HPDE6-E6E7 (cell line): ENCODE data around the gene NARS2.

ENCODE experiments used
- DNase-seq: peaks from one replicate; pipeline ENCODE4 v3.0.0; 2011; ENCODE audit warnings: missing footprints; ENCODE audit errors: extremely low spot score

The NARS2 gene

DNA sequence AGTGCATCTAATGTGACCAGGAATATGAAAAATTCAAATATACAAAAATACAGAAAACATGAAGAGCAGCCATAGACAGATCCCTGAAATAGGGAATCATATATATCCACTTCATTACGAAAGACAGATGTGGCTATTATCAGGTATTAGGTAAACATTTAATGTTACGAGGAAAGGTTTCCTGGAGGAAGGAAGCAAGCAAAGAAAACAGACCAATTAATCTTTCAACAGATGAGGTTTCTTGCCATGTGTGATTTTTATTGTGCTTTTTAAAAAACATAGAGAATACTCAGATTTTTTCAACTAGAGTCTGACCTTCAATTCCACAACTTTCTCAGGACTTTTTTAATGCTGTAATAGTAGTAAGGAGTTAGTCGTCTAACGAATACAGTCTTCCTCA, 132.7 kb downstream of the NARS2 start:
- DNase-seq, result no peak

DNA sequence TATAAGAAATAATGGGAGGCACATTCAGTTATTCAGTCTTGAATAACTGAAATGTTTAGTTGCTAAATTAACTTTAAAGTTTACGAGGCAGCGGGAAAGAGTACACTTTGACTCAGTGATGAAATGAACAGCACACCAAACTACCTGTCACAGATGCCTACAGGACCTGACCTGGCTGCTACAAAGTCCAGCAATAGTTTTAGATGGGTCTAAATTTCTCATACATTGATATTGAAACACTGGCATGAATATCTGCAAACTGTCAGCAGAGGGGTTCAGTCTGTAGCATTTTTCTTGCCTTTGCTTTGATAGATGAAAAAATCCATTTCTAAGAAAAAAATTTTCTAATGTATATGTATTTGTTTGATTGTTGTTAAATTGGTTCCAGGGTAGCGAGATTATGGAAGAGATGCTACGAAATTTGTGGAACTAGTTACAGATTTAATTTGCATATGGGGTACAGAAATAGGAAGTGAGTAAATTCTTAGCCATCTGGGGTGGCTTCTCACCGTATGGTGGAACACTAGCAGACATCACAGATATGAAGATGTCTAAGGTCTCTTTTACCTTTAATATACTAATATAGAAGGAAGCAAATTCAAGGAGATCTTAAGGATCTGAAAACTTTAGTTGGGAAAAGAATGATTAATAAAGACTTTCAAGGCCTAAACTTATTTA, 136.2 kb downstream of the NARS2 start:
- DNase-seq, result no peak

DNA sequence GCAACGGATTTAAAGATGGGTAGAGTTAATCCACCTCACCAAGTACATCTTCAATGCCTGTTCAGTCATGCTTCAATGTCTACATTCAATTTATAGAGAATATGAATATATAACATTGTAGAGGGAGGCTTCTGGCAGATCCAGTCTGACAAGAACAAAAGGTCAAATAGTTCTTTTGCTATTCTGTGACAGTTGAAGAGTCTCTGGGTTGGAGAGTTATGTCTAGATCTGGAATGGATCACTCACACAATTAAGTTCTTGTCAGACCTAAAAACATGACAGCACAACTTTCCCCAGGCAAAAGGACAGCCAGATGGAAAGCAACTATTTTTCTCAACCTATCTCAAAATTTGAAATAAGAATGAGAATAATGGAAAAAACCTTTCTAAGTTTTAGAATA, 141.7 kb downstream of the NARS2 start:
- DNase-seq, result no peak

DNA sequence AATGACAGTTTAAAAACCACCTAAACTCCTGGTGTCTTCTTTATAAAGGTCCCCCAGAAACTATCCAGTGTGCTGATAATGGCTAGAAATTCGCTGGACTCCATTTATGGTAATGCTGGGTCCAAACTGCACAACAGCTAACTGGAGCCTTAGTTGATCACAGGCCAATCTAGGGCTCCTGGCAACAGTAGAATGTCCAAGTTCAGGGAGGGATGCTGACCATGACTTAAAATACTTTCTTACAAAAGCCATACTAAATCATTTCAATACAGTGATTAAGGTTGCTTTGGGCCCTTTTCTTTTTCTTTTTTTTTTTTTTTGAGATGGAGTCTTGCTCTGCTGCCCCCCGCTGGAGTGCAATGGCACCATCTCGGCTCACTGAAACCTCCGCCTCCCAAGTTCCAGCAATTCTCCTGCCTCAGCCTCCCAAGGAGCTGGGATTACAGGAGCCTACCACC, 142.6 kb downstream of the NARS2 start:
- no peak for DNase-seq

DNA sequence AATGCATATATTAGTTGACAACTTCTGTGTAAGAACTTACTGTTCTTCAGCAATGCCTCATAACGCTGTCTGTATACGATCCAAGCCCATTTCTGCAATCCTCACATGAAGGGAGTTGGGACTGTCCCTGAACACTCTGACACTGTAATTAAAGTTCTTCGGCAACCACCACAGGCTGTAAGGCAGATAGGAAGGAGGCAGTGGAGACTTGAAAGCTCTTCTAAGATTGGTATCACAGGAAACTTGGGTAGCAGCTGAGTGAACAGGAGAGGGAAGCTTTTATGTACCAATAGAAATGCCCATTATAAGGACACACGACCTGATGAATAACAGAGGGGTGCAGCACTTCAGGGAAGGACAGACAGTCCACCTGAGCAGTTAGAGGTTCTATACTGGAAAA, 145.0 kb downstream of the NARS2 start:
- DNase-seq, result no peak

DNA sequence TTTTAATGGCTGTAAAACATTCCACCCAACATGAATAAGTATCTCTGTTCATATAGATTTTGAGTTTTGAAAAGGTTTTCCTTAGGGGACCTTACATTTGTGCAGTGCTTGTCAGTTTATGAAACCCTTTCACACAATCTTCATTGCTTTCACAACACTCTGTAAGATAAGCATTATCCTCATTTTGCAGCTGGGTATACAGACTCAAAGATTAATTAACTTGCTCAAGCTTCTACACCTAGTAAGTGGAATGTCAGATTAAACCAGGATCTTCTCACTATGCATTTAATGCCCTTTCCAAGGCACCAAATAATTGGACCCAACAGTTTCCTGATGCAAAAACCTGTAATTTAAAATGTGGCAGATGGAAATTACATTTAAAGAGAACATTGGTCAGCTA, 145.5 kb downstream of the NARS2 start:
- no peak for DNase-seq

DNA sequence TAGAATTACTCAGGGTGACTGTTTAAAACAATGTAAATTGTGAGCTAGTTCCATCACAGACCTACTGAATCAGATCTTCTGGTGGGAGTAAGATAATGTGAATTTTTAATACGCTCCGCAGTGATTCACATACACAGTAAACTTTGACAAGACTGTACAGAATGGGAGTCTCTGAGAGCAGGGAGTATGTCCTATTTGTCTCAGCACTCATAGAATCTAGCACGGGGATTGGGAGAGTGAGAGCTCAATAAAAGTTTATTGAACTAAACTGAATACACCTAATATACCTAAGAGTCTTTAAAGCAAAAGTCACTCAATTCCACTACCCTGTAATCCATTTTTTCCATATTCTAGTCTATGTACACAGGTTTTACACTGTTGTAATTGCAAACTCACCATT, 145.9 kb downstream of the NARS2 start:
- DNase-seq, result no peak

DNA sequence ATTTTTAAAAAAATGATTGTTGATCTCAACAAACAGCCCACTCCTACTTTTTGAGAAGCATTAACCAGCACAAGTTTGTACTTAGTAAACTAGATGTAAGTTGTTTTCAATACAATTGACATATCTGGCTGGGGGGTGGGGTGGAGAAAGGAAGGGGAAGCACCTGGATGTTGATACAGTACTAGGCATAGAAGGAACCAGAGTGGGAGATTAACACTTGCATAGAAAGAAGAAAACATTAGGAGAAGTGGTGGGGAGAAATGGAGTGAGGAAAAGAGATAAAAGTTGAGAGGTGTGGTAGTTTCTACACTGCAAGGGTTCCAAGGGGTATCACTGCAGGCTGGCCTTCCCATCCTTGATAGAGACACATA, 146.4 kb downstream of the NARS2 start:
- no peak for DNase-seq

DNA sequence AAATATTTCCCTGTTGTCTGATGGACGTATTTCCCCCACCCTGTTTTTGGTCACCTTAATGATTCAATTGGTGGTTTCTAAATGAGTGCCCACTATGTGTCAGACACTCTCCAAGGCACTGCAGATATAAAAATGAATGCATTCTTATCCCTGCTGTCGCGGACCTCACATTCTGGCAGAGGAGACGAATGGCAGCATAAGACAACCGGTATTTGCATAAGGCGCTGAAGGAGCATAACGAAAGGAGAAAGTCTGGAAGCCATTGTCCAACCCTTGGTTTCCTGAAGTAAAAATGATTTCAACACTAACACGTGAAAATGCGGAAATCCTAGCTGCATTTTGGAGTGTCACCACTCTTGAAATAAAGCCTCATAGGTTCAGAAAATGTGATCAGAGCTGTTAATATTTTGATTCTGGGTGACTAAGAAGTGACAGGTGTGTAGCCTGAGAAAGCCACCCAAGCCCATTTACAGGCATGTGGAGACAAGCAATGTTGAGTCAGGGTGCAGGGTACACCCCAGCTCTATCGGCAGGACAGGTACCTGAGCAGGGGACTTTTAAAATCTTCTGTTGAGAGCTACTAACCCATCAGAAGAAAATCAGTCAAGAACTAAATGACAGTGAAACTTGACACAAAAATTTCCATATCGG, 146.9 kb downstream of the NARS2 start:
- DNase-seq, result no peak

DNA sequence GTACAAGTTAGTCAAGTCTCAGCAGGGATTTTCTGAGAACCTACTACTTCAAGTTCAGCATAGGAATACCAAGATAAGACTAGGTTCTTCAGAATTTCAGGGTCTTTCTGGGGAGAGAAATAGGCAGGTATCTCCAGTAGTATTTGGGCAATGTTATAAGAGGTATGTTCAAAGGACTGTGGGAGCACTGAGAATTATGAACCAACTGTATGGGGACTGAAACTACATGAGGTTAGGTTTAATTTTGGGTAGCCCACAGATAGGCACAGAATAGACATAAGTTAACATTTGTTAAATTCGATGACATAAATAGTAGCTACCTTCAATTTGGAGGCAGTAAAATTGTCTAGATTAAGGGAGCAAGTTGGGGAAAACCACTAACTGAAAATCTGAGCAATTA, 147.8 kb downstream of the NARS2 start:
- DNase-seq, result no peak

DNA sequence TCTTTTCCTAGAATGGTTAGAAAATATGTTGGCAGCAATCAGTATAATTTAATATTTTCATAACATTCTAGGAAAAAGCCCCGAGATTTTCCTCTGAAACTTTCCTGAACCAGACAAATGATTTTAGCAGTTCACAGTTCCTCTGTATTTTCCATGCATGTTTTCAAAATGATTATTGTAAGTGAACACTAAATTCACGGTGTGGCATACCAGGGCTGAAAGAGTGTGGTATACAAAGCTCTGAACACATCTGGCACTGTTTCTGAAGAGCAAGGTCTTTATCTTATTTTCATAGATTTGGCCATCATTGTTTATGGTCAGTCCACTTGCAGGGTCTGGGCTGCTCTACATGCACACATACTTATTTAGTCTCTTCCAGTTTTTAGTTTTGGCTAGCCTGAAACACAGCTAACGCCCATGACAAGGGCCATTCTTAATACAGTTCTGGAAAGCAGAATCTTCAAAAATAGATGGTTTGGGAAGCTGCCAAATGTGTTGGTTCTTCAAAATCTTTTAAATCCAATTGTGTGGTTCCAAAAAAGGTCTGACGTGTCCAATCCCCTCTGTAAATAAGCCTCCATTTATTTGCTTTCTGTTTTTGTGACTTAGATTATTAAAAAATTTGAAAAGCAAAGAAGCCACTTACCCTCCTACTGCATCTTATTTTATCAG, 149.1 kb downstream of the NARS2 start:
- DNase-seq, result no peak

DNA sequence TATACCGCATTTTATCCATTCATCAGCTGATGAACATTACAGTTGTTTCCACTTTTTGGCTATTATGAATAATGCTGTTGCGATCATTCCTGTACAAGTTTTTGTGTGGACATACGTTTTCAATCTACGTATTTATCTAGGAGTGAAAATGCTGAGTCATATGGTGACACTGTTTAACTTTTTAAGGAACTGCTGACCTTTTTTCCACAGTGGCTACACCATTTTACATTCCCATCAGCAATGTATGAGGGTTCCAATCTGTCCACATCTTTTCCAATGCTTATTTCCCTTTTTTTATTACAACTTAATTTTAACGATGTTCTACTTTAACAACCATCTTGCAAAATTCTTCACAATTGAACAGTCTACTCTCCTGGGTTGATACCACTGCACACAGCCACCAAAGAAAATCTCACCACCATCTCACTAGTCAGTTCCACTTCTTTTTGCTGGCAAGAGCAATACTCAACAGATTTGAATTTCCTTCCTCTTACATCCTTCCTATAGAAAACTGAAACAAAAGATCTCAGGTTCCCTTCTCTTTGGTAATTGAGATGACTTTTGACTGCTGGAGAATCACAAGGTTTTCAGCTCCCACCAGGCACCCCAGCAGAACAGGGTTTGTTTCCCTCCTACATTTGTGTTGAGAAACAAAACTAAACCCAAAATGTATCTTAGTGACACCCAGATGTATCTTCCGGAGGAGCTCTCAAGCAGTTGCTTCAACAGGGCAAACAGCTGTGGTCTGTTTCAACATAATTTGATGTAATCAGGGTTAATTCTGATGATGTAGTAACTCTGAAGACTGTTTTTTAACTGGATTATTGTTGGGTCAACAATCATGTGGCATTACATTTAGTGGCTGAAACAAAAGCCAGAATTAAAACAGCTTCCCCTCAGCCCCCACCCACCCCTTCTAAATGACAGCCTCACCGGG, 150.1 kb downstream of the NARS2 start:
- DNase-seq, result no peak

DNA sequence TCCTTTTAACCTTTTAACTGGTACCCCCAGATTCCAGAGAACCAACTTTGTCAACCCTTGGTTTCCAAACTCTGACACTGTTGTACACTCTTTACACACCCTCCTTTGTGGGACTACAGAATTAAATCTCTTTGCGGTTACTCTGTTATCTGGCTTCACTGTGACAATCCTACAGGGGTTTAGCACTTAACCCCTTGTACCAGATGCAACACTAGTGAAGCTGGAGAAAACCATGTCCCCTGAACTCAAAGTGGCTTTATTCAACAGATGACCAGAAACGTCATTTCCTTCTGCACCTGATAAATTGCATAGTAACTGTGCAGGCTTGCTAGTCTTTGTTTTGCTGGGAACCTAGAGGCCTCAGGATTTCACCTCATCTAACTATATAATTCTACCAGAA, 151.4 kb downstream of the NARS2 start:
- no peak for DNase-seq

DNA sequence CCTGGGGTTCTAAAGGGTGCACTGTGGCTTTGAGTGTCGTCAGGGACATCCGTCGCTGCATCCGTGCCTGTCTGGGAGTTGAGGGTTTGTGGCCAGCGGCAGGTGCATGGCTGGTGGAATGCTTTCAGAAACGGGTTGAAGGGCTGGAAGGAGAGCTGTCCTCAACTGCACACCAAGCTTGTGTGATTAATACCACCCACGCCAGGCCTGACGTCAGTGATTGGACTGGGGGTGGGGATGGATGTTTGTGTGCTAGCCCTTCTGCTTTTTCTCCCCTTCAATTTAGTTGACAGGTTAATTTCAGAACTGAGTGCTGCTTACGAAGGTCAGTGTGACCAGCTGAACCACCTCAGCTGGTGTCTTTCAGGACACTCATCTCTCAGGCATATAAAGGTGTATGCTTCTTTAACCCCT, 153.9 kb downstream of the NARS2 start:
- no peak for DNase-seq

DNA sequence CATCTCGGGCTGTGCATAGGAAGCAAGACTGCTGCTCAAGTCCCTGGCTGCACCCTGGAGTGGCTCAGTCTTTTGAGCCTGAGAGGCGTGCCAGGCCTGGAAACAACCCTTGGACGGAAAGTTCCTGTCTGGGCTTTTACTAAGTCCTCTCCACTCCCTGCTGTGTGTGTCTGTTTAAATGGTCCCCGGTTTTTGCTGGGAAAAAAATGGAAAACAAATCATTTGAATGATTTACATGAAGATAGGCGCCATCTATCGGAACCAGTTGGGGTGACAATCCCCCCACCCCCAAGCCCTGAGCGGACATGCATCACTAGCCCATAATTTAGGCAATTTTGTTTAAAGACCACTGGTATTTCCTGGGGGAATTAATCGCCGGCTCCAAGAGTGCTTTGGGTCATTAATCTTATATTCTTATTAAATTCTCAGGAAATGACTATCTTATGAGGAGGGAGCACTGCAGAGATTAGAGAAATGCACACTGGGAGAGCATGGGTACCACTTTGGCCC, 154.4 kb downstream of the NARS2 start:
- DNase-seq, result no peak

DNA sequence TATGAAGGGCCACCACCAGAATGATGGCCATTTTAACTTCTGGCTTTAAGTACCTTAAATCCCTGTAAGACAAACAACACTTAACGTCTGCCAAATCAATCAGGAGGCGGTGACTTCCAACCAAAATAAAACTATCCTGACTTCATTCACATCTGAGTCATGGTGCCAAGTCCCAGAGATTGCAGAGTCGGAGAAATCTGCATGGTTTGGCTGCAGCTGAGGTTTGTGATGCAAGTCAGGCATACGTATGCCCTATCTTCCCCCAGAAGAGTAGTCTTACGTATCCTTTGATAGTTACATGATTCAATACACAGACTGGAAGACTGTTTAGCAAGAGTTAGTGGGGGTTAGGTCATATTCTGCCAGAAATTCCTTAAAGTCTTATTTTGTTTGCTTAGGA, 155.3 kb downstream of the NARS2 start:
- DNase-seq, result no peak

DNA sequence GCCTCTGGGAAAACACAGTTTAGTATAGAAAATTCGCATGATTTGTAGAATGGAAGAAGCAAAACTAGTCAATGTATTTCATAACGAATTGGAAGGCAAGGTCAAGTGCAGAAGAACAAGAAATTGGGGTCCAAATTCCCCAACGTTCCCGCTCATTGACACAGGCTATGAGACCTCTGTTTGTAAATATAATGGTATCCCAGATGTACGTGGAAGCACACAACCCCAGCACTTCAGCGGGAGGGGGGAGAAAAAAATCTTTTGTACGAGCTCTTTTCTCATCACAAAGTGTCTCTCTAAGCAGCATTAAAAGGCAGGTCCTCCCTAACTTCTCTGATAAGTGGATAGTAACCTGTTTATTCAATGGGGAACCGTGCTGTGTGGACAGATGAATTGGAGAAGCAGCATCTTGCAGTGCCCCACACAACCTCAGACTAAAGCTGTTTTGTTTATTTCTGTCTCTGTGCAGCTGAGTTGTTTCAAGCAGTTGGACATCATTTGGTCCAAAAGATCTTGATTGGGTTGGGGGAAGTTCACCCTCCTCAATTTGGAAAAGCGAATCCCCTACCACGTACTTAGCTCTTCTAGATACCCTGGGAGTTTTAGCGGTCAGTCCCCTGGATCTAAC, 156.0 kb downstream of the NARS2 start:
- DNase-seq, result no peak

DNA sequence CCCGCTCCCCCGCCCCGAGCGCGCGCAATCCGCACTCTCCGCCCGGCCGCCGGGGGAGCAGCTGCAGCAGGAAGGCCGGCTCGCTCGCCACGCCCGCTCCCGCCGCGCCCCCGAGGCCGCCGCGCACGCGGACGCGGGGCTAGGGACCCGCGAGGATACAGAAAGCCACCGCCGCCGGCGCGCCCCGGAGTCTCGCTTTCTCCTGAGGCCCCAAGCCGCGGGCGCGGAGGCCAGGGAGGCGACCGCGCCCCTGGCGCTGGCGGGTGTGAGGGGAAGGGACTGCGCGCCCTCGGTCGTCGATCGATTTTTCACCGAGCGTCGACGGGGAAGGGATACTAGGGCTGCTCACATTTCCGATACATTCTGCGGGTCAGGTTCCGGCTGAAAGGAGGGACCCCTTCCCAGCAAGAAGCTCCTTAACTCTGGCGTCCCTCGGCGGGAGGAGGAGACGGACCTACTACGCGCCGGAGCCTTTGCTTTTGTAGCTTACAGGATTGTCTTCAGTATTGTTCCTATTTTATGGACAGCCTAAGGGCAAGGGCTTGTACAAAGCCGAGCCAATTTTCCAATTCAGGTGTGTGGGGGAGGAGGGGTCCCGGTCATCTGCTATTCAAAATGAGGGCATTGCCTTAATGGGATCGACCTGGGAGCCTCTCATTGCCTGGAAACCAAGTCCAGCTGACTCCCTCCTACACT, 156.6 kb downstream of the NARS2 start:
- peak; percentile 64 for DNase-seq

DNA sequence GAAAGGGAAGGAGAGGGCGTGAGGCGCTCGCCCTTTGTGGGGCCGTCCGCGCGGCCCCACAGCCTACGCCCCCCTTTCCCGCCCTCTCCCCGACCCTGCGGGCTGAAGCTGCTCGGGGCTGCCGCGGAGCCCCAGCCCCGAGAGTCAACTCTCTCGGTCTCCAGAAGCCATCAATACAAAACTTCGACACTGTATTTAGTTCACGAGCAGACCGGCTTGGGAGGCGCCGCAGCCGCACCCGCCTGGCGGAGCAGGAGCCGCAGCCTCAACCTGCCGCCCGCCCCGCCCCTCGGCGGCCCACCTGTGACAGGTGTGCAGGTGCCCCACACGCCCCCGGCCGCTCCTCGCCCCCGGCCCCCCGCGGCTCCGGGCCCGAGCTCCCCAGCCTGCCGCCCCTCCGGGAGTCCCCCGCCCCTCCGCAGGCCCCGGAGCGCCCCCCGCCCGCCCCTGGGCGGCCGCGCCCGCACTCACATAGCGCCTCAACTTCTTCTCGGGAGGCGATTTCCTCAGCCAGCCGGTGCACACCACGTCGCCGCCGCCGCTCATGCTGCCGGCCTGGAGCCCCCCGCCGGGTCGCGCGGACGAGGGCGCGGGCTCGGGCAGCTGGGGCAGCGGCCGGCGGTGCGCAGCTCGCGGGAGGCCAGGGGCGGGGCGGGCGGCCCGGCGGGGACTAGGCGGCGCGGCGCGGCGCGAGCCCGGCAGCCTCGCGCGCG, 157.3 kb downstream of the NARS2 start, which contains the start of gene GAB2:
GAB2 (minus strand) TSS at position 646 of the 713 bp plus-strand sequence; CDS start at position 546, 100 bp downstream.
- DNase-seq, result no peak
